Right lobe of liver (tissue), 6 donors: ENCODE results near the gene CACNB2. TPM values are rescaled to one million over a fixed set of nuclear protein-coding genes. Genes with fewer than 3 reads are reported as not detected.
"Not testable (repeated sequence)": the region's sequence is repeated elsewhere in the genome, so short reads cannot be mapped to it uniquely, and the experiment has no call there.

Source experiments
- ATAC-seq, 4 donors: fragments of 200-7000 bp; cut with Tn5 transposase; one replicate each; pipeline ENCODE4 v1.9.1; 2020; ENCODE audit warnings: mild to moderate bottlenecking in 4 of 4, moderate library complexity in 4 of 4
- DNase-seq, 3 donors: peaks; one replicate each; pipeline ENCODE4 v3.0.0-alpha.2; 2020
- H3K27ac ChIP-seq, 3 donors: fragments of 200-600 bp; one replicate each; pipeline ENCODE4 v1.8.0; 2022
- H3K27me3 ChIP-seq, 2 donors: fragments of 200-600 bp; one replicate each; pipeline ENCODE4 v1.8.0; 2022
- H3K36me3 ChIP-seq, 4 donors: fragments of 200-600 bp; sonication (generic) in 1 of 4; one replicate each; pipeline versions ENCODE4 v1.5.1 to v1.8.0; 2017 to 2022; ENCODE audit warnings: control low read depth in 1 of 4
- H3K4me1 ChIP-seq, 4 donors: fragments of 200-600 bp; sonication (generic) in 1 of 4; one replicate each; pipeline versions ENCODE4 v1.5.1 to v1.8.0; 2017 to 2022; ENCODE audit warnings: control low read depth in 1 of 4
- H3K4me3 ChIP-seq, 3 donors: fragments of 200-600 bp; one replicate each; pipeline ENCODE4 v1.8.0; 2022
- H3K9me3 ChIP-seq, 4 donors: fragments of 200-600 bp; sonication (generic) in 1 of 4; one replicate each; pipeline versions ENCODE4 v1.5.1 to v1.8.0; 2017 to 2022; ENCODE audit warnings: control low read depth in 1 of 4
- CTCF ChIP-seq, 4 donors: fragments of 200-600 bp in 3 of 4; fragments of 450-650 bp in 1 of 4; IDR thresholded peaks; one replicate each; pipeline versions ENCODE4 v1.5.1 to v1.8.0; 2016 to 2022; ENCODE audit warnings: antibody characterized with exemption in 4 of 4, mild to moderate bottlenecking in 2 of 4
- POLR2A ChIP-seq: fragments of 450-650 bp; IDR thresholded peaks from one replicate; pipeline ENCODE4 v1.6.1; 2017; ENCODE audit warnings: antibody characterized with exemption, mild to moderate bottlenecking
- WGBS: methylation state at CpG from one replicate; pipeline ENCODE4 v1.1.6; 2018; ENCODE audit warnings: low coverage, low lambda C conversion rate; ENCODE audit not compliant: insufficient coverage; ENCODE audit errors: missing lambda C conversion rate; 5-methylcytosine and 5-hydroxymethylcytosine counted together
- intact Hi-C, 2 donors: fragments of 100-400 bp; cut with DNase I; formaldehyde crosslinking; loops; one replicate each; pipeline versions ENCODE4 v1.11.2 to v1.14.1; 2022
- total RNA-seq, 6 experiments: library from RNA; depleted of rRNA in 2 of 6; stranded (reverse); fragments of >200 nt in 2 of 6; fragmentation: NEBNext Ultra II Directional in 3 of 6; extraction: Animal tissue kit (Norgen Biotek cat#: 25700) in 3 of 6; gene quantifications; one replicate each; pipeline versions ENCODE4 v1.1.0 to v1.2.4, GENCODE V29; 2016 to 2023
- donor health status: DM: no; HTN: yes; CAD: no.
- donor health status: DM: no; HTN: no; CAD: no.
- donor health status: DM: no; HTN: no; CAD: no.
- donor health status: DM: no; HTN: yes; CAD: no.
- donor health status: DM: no; HTN: yes; CAD: no.

The CACNB2 gene
- total RNA-seq, 6 experiments from 2014 or later: 0.12 to 1.8 (median 1.0) TPM; not detected in 1

- intact Hi-C loops: no loop called here
- Histone ChIP-seq H3K27ac (no peak overlapping the region), H3K27me3 (no peaks in the 10 kb centered on the region), H3K9me3 (no peaks in the 10 kb centered on the region), H3K4me3 (no peak overlapping the region), H3K4me1 (no peaks in the 10 kb centered on the region), H3K36me3 (no peaks in the 10 kb centered on the region)
- DNase-seq (no peak), ATAC-seq (peak; percentile 52 to 65 (median 58))
- TF ChIP-seq POLR2A: no peak
- no peak for TF ChIP-seq CTCF (IDR thresholded peaks at IDR 0.05)
- WGBS: 35% methylated on average over 6 of the region's 6 CpGs
These were observed 39.7 kb downstream of the CACNB2 start for GRCh38 chr10:18179891-18180290.

GRCh38 chr10:18181382-18181781, 41.2 kb downstream of the CACNB2 start:
- ATAC-seq, intact Hi-C loops: not testable (repeated sequence)
- 73% methylated on average over 5 of the region's 5 CpGs for WGBS

GRCh38 chr10:18185621-18186020, 45.4 kb downstream of the CACNB2 start:
- intact Hi-C loops: no loop called here
- DNase-seq: no peak
- TF ChIP-seq POLR2A (no peak), CTCF (IDR thresholded peaks at IDR 0.05) (no peak)
- no peaks in the 10 kb centered on the region for H3K27me3 ChIP-seq
- no peak overlapping the region for H3K4me3 ChIP-seq
- H3K9me3 ChIP-seq: no peaks in the 10 kb centered on the region
- H3K27ac ChIP-seq: no peak overlapping the region
- no peaks in the 10 kb centered on the region for H3K36me3 ChIP-seq
- H3K4me1 ChIP-seq: no peaks in the 10 kb centered on the region
- no peak for ATAC-seq
- WGBS: 39% methylated on average over 3 of the region's 3 CpGs

More at GRCh38 chr10:18181382-18181781, 41.2 kb downstream of the CACNB2 start:
- H3K9me3 ChIP-seq, H3K27ac ChIP-seq, H3K36me3 ChIP-seq, H3K27me3 ChIP-seq, H3K4me1 ChIP-seq, H3K4me3 ChIP-seq, DNase-seq: not testable (repeated sequence)

- no peak overlapping the region for H3K27ac ChIP-seq
- ATAC-seq: no peak
- H3K27me3 ChIP-seq: no peaks in the 10 kb centered on the region
- H3K4me1 ChIP-seq: no peaks in the 10 kb centered on the region
- intact Hi-C loops: no loop called here
- H3K9me3 ChIP-seq: no peaks in the 10 kb centered on the region
- DNase-seq: no peak
- H3K4me3 ChIP-seq: no peak overlapping the region
- TF ChIP-seq POLR2A (no peak), CTCF (IDR thresholded peaks at IDR 0.05) (no peak)
- 86% methylated on average over 4 of the region's 4 CpGs for WGBS
- no peaks in the 10 kb centered on the region for H3K36me3 ChIP-seq
These were observed 50.6 kb downstream of the CACNB2 start for GRCh38 chr10:18190840-18191239.

GRCh38 chr10:18194634-18195033, 54.4 kb downstream of the CACNB2 start:
- Histone ChIP-seq H3K4me3 (no peak overlapping the region), H3K27ac (no peak overlapping the region), H3K4me1 (no peaks in the 10 kb centered on the region), H3K27me3 (no peaks in the 10 kb centered on the region), H3K9me3 (no peaks in the 10 kb centered on the region), H3K36me3 (no peaks in the 10 kb centered on the region)
- 23% methylated on average over 2 of the region's 2 CpGs for WGBS
- no peak for TF ChIP-seq POLR2A
- no peak for TF ChIP-seq CTCF (IDR thresholded peaks at IDR 0.05)
- intact Hi-C loops: no loop called here
- ATAC-seq (no peak), DNase-seq (no peak)
